ENCODE results near the gene SLC30A2. TPM values are rescaled to one million over a fixed set of nuclear protein-coding genes. Genes with fewer than 3 reads are reported as not detected.
A peak's percentile ranks its signal among the peaks of the same experiment; 100 is the strongest.

SLC30A2 gene
- polyA plus RNA-seq, 1 donor from 2014 or later, result 0.46 TPM

DNA sequence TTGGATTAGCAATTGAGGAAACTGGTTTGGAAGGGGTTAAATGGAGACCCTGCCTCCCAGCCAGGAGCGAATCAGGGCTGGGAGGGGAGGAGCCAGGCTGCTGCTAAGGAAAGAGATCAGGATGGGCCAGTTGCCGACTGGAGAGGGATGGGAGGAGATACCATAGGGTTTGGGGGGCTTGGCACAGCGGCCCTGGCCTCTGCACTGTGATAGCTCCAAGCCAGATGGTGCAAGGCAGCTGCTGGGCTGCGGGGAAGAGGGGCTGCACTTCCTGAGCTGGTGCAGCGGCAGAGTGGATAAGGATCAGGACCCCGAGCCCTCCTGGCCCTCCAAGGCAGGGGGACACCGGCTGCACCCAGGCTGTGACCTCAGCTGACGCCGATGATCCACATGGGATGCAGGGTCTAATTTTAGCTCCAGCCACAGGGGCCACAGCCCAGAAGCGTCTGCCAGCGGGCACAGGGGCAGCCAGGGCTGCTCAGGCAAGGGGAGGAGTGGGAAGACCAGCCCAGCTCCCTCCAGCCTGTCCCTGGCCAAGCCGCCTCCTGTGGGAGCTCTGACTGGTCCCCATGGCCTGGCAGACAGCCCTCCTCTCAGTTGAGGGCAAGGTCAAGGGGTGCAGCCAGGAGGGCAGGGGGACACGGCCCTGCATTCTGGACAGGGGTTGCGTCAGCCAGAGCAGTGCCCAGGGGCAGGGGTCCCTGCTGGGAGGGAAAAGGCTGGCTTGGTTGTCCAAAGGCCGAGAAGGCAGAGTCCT is 24.1 kb downstream of the SLC30A2 start, which contains the start of gene EXTL1:
EXTL1 (plus strand) TSS at position 129 of the 757 bp plus-strand sequence. CDS start 872 bp downstream, outside the sequence.
- TF ChIP-seq SMC3 (conservative IDR thresholded peaks at IDR 0.05; ENCODE audit: poor library complexity) (peak; percentile 9), EP300 (conservative IDR thresholded peaks at IDR 0.05; ENCODE audit: poor library complexity, severe bottlenecking) (no peak), TAF1 (IDR thresholded peaks at IDR 0.05; ENCODE audit: low read depth) (no peak), MXI1 (conservative IDR thresholded peaks at IDR 0.05; ENCODE audit: poor library complexity, severe bottlenecking) (no peak), RAD21 (conservative IDR thresholded peaks at IDR 0.05) (no peak), EZH2 (IDR thresholded peaks at IDR 0.05; ENCODE audit: borderline replicate concordance, insufficient read depth, low read length, poor library complexity, severe bottlenecking) (no peak), POLR2AphosphoS5 (IDR thresholded peaks at IDR 0.05) (peak; percentile 81)
- TF ChIP-seq, protein P1, sequence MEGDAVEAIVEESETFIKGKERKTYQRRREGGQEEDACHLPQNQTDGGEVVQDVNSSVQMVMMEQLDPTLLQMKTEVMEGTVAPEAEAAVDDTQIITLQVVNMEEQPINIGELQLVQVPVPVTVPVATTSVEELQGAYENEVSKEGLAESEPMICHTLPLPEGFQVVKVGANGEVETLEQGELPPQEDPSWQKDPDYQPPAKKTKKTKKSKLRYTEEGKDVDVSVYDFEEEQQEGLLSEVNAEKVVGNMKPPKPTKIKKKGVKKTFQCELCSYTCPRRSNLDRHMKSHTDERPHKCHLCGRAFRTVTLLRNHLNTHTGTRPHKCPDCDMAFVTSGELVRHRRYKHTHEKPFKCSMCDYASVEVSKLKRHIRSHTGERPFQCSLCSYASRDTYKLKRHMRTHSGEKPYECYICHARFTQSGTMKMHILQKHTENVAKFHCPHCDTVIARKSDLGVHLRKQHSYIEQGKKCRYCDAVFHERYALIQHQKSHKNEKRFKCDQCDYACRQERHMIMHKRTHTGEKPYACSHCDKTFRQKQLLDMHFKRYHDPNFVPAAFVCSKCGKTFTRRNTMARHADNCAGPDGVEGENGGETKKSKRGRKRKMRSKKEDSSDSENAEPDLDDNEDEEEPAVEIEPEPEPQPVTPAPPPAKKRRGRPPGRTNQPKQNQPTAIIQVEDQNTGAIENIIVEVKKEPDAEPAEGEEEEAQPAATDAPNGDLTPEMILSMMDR (IDR thresholded peaks at IDR 0.05; ENCODE audit: poor library complexity, severe bottlenecking), result no peak
- TF ChIP-seq, protein P2, sequence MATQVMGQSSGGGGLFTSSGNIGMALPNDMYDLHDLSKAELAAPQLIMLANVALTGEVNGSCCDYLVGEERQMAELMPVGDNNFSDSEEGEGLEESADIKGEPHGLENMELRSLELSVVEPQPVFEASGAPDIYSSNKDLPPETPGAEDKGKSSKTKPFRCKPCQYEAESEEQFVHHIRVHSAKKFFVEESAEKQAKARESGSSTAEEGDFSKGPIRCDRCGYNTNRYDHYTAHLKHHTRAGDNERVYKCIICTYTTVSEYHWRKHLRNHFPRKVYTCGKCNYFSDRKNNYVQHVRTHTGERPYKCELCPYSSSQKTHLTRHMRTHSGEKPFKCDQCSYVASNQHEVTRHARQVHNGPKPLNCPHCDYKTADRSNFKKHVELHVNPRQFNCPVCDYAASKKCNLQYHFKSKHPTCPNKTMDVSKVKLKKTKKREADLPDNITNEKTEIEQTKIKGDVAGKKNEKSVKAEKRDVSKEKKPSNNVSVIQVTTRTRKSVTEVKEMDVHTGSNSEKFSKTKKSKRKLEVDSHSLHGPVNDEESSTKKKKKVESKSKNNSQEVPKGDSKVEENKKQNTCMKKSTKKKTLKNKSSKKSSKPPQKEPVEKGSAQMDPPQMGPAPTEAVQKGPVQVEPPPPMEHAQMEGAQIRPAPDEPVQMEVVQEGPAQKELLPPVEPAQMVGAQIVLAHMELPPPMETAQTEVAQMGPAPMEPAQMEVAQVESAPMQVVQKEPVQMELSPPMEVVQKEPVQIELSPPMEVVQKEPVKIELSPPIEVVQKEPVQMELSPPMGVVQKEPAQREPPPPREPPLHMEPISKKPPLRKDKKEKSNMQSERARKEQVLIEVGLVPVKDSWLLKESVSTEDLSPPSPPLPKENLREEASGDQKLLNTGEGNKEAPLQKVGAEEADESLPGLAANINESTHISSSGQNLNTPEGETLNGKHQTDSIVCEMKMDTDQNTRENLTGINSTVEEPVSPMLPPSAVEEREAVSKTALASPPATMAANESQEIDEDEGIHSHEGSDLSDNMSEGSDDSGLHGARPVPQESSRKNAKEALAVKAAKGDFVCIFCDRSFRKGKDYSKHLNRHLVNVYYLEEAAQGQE (IDR thresholded peaks at IDR 0.05; ENCODE audit: borderline replicate concordance), result peak; percentile 71
- peak within 1 kb of the TSS; percentile 49 for H3K27ac ChIP-seq (ENCODE audit: low read length)
- no peaks in the 10 kb centered on the region for H4K20me1 ChIP-seq (ENCODE audit: insufficient read depth)
- H3K9me3 ChIP-seq (ENCODE audit: low read length), result no peaks in the 10 kb centered on the region
- H3K27me3 ChIP-seq (ENCODE audit: insufficient read depth, low read depth, low read length), result no peaks in the 10 kb centered on the region
- H3K9ac ChIP-seq (ENCODE audit: low read length), result peak within 1 kb of the TSS; percentile 67
- peak within 1 kb of the TSS; percentile 69 for H3K4me2 ChIP-seq (ENCODE audit: low read length)
- H3K9me2 ChIP-seq (ENCODE audit: insufficient read depth, low read length), result no peaks in the 10 kb centered on the region
- H3F3A ChIP-seq (ENCODE audit: insufficient read depth, low read length, poor library complexity, severe bottlenecking), result no peaks in the 10 kb centered on the region
- H3K79me2 ChIP-seq (replicated peaks; ENCODE audit: insufficient read depth, low read length), result no peaks in the 10 kb centered on the region
- H3K4me3 ChIP-seq (ENCODE audit: low read length), result peak within 1 kb of the TSS; percentile 70
- H2AFZ ChIP-seq (ENCODE audit: low read depth, low read length), result peak within 1 kb of the TSS; percentile 71
- no peaks in the 10 kb centered on the region for H3K36me3 ChIP-seq (ENCODE audit: insufficient read depth, low read length)

DNA sequence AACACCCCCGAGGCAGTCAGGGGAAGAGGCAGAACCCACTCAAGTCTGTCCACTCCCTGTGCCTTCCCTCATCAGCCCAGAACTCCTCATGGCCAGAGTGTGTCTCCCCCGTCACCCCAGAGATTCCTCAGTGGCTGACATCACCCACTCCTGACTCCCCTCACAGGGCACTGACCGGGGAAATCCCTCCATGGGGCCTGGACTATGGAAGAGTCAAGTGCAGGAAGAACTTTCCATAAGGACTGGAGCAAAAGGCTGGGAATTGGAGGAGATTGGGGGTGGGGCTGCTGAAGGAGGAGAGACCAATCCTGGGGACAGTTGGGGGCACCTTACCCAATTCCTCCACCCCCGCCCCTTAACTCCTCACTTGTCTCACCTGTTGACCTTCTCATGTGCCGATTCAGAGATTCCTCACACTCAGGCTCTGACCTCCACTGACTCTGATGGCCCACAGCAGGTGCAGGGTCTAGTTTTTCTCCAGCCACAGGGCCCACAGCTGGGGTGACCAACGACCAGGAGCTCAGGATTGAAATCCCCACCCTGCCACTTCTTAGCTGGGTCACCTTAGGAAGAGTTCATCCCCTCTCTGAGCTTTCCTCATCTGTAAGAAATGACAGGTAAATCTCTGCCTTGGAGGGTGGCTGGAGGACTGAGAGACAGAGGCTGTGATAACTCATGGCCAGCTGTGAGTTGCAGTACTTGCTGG is 24.8 kb downstream of the SLC30A2 start:
- no peak overlapping the region for H2AFZ ChIP-seq (ENCODE audit: low read depth, low read length)
- no peaks in the 10 kb centered on the region for H3K79me2 ChIP-seq (replicated peaks; ENCODE audit: insufficient read depth, low read length)

More for the DNA sequence above, 24.8 kb downstream of the SLC30A2 start:
- TF ChIP-seq RAD21 (conservative IDR thresholded peaks at IDR 0.05) (no peak), SMC3 (conservative IDR thresholded peaks at IDR 0.05; ENCODE audit: poor library complexity) (no peak), MXI1 (conservative IDR thresholded peaks at IDR 0.05; ENCODE audit: poor library complexity, severe bottlenecking) (no peak), EZH2 (IDR thresholded peaks at IDR 0.05; ENCODE audit: borderline replicate concordance, insufficient read depth, low read length, poor library complexity, severe bottlenecking) (no peak), EP300 (conservative IDR thresholded peaks at IDR 0.05; ENCODE audit: poor library complexity, severe bottlenecking) (no peak), POLR2AphosphoS5 (IDR thresholded peaks at IDR 0.05) (no peak), TAF1 (IDR thresholded peaks at IDR 0.05; ENCODE audit: low read depth) (no peak)
- TF ChIP-seq, protein P1 (IDR thresholded peaks at IDR 0.05; ENCODE audit: poor library complexity, severe bottlenecking), result no peak
- TF ChIP-seq, protein P2 (IDR thresholded peaks at IDR 0.05; ENCODE audit: borderline replicate concordance), result no peak
- Histone ChIP-seq H3K36me3 (ENCODE audit: insufficient read depth, low read length) (no peaks in the 10 kb centered on the region), H3K27ac (ENCODE audit: low read length) (no peak overlapping the region), H3K4me2 (ENCODE audit: low read length) (no peak overlapping the region), H3K27me3 (ENCODE audit: insufficient read depth, low read depth, low read length) (no peaks in the 10 kb centered on the region), H3F3A (ENCODE audit: insufficient read depth, low read length, poor library complexity, severe bottlenecking) (no peaks in the 10 kb centered on the region), H3K9ac (ENCODE audit: low read length) (no peak overlapping the region), H3K9me2 (ENCODE audit: insufficient read depth, low read length) (no peaks in the 10 kb centered on the region), H3K9me3 (ENCODE audit: low read length) (no peaks in the 10 kb centered on the region), H4K20me1 (ENCODE audit: insufficient read depth) (no peaks in the 10 kb centered on the region), H3K4me3 (ENCODE audit: low read length) (peak overlapping the region; percentile 70)
